Measurements from ENCODE around the gene CORIN. TPM values are rescaled to one million over a fixed set of nuclear protein-coding genes. Genes with fewer than 3 reads are reported as not detected.

The CORIN gene
- total and polyA plus RNA-seq, 2 experiments from 2014 or later, result not detected

DNA sequence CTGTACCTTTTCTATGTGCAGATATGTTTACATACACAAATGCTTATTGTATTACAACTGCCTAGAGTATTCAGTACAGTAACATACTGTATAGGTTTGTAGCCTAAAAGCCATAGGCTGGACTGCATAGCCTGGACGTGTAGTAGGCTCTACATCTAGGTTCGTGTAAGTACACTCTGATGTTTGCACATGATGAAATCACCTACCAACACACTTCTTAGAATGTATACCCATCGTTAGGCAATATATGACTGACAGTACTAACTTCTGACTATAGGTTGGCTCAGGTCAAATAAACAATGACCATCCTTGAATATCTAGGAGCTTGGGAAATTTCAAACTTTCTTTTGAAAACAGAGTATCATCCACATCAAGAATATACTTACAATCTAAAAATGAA is 139.0 kb downstream of the CORIN start (continued):
- TF ChIP-seq POLR2AphosphoS5 (IDR thresholded peaks at IDR 0.05; ENCODE audit: low read depth) (no peak), ZNF114 (CRISPR knock-in tag; IDR thresholded peaks at IDR 0.05) (no peak), JUNB (IDR thresholded peaks at IDR 0.05; ENCODE audit: unreplicated experiment) (no peak), NANOG (IDR thresholded peaks at IDR 0.05; ENCODE audit: borderline replicate concordance) (no peak), EZH2 (IDR thresholded peaks at IDR 0.05; ENCODE audit: low read depth, unreplicated experiment) (no peak)
- TF ChIP-seq, protein P1, sequence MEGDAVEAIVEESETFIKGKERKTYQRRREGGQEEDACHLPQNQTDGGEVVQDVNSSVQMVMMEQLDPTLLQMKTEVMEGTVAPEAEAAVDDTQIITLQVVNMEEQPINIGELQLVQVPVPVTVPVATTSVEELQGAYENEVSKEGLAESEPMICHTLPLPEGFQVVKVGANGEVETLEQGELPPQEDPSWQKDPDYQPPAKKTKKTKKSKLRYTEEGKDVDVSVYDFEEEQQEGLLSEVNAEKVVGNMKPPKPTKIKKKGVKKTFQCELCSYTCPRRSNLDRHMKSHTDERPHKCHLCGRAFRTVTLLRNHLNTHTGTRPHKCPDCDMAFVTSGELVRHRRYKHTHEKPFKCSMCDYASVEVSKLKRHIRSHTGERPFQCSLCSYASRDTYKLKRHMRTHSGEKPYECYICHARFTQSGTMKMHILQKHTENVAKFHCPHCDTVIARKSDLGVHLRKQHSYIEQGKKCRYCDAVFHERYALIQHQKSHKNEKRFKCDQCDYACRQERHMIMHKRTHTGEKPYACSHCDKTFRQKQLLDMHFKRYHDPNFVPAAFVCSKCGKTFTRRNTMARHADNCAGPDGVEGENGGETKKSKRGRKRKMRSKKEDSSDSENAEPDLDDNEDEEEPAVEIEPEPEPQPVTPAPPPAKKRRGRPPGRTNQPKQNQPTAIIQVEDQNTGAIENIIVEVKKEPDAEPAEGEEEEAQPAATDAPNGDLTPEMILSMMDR (conservative IDR thresholded peaks at IDR 0.05; ENCODE audit: low read depth in 2 of 2), result no peak
- TF ChIP-seq, protein P2, sequence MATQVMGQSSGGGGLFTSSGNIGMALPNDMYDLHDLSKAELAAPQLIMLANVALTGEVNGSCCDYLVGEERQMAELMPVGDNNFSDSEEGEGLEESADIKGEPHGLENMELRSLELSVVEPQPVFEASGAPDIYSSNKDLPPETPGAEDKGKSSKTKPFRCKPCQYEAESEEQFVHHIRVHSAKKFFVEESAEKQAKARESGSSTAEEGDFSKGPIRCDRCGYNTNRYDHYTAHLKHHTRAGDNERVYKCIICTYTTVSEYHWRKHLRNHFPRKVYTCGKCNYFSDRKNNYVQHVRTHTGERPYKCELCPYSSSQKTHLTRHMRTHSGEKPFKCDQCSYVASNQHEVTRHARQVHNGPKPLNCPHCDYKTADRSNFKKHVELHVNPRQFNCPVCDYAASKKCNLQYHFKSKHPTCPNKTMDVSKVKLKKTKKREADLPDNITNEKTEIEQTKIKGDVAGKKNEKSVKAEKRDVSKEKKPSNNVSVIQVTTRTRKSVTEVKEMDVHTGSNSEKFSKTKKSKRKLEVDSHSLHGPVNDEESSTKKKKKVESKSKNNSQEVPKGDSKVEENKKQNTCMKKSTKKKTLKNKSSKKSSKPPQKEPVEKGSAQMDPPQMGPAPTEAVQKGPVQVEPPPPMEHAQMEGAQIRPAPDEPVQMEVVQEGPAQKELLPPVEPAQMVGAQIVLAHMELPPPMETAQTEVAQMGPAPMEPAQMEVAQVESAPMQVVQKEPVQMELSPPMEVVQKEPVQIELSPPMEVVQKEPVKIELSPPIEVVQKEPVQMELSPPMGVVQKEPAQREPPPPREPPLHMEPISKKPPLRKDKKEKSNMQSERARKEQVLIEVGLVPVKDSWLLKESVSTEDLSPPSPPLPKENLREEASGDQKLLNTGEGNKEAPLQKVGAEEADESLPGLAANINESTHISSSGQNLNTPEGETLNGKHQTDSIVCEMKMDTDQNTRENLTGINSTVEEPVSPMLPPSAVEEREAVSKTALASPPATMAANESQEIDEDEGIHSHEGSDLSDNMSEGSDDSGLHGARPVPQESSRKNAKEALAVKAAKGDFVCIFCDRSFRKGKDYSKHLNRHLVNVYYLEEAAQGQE (IDR thresholded peaks at IDR 0.05; ENCODE audit: unreplicated experiment), result no peak

DNA sequence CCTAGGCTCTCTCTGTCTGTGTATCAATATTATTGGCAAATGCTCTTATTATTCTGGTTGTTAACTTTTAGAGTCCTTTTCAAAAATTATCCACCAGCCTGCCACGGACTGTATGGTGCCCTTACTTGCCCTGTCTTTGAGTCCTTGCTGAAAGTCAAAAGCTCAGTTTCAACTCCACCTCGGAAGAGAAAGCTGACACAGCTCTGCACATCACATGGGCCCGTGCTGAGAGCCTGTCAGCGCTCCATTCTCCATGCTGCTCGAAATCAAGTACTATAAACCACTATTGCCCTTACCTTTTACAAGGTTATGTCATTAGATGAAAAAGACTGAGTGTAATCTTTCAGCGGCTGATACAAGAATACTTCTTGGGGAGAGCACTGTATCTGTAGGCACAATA is 141.0 kb downstream of the CORIN start:
- H3K4me2 ChIP-seq, result no peak overlapping the region
- H4K20me1 ChIP-seq (replicated peaks; ENCODE audit: insufficient read depth), result no peaks in the 10 kb centered on the region
- DNase-seq (ENCODE audit: low spot score) (no peak), ATAC-seq (no peak)
- H3K79me2 ChIP-seq (replicated peaks; ENCODE audit: insufficient read depth), result no peaks in the 10 kb centered on the region
- H3K4me3 ChIP-seq, result no peak overlapping the region
- no peaks in the 10 kb centered on the region for H3K36me3 ChIP-seq (ENCODE audit: insufficient read depth)
- no peaks in the 10 kb centered on the region for H3K36me3 Mint-ChIP-seq (ENCODE audit: low read depth)
- H3K4me1 Mint-ChIP-seq, result peaks cover 5% of the 10 kb centered on the region
- no peak overlapping the region for H2AFZ ChIP-seq
- no peaks in the 10 kb centered on the region for H3F3A ChIP-seq (replicated peaks; ENCODE audit: low read depth)
- H3K9me3 Mint-ChIP-seq, result no peaks in the 10 kb centered on the region
- no peak overlapping the region for H3K27ac Mint-ChIP-seq
- no peaks in the 10 kb centered on the region for H3K27me3 Mint-ChIP-seq (ENCODE audit: insufficient read depth, low read depth, poor library complexity)
- H3K4me3 Mint-ChIP-seq, result no peak overlapping the region
- H3K4me1 ChIP-seq (ENCODE audit: insufficient read depth), result no peaks in the 10 kb centered on the region
- H3K27me3 ChIP-seq (ENCODE audit: insufficient read depth), result no peaks in the 10 kb centered on the region
- no peaks in the 10 kb centered on the region for H3K9me2 ChIP-seq (ENCODE audit: insufficient read depth)
- no peak overlapping the region for H3K27ac ChIP-seq (ENCODE audit: low read depth)
- TF ChIP-seq ZNF114 (CRISPR knock-in tag; IDR thresholded peaks at IDR 0.05) (no peak), POLR2AphosphoS5 (IDR thresholded peaks at IDR 0.05; ENCODE audit: low read depth) (no peak), EZH2 (IDR thresholded peaks at IDR 0.05; ENCODE audit: low read depth, unreplicated experiment) (no peak), JUNB (IDR thresholded peaks at IDR 0.05; ENCODE audit: unreplicated experiment) (no peak), CREB1 (CRISPR knock-in tag; IDR thresholded peaks at IDR 0.05; ENCODE audit: low read depth) (no peak), NANOG (IDR thresholded peaks at IDR 0.05; ENCODE audit: borderline replicate concordance) (no peak), STAT1 (IDR thresholded peaks at IDR 0.05; ENCODE audit: unreplicated experiment) (no peak), ZNF331 (CRISPR knock-in tag; IDR thresholded peaks at IDR 0.05; ENCODE audit: low read depth) (no peak)
- TF ChIP-seq, protein P3, sequence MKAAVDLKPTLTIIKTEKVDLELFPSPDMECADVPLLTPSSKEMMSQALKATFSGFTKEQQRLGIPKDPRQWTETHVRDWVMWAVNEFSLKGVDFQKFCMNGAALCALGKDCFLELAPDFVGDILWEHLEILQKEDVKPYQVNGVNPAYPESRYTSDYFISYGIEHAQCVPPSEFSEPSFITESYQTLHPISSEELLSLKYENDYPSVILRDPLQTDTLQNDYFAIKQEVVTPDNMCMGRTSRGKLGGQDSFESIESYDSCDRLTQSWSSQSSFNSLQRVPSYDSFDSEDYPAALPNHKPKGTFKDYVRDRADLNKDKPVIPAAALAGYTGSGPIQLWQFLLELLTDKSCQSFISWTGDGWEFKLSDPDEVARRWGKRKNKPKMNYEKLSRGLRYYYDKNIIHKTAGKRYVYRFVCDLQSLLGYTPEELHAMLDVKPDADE (IDR thresholded peaks at IDR 0.05), result no peak
- TF ChIP-seq, protein P1 (conservative IDR thresholded peaks at IDR 0.05; ENCODE audit: low read depth in 2 of 2), result no peak
- TF ChIP-seq, protein P2 (IDR thresholded peaks at IDR 0.05; ENCODE audit: unreplicated experiment), result no peak

Measured in GM23338 (cell line).